ENCODE results near the gene CBFA2T2. TPM values are rescaled to one million over a fixed set of nuclear protein-coding genes. Genes with fewer than 3 reads are reported as not detected.
"Not testable (repeated sequence)": the region's sequence is repeated elsewhere in the genome, so short reads cannot be mapped to it uniquely, and the experiment has no call there.

Gene CBFA2T2
- total RNA-seq, 1 experiment from 2014 or later: 13.1 TPM

GRCh38 chr20:33568868-33569801 lies 79.2 kb downstream of the CBFA2T2 start:
- Histone ChIP-seq H3K27me3 (replicated peaks; ENCODE audit: insufficient read depth, low read depth, low read length, poor library complexity) (no peaks in the 10 kb centered on the region), H3K4me3 (ENCODE audit: low read depth, low read length, poor library complexity, severe bottlenecking) (no peak overlapping the region), H3K27ac (ENCODE audit: low read depth, low read length, poor library complexity, severe bottlenecking) (no peak overlapping the region), H3K9me3 (ENCODE audit: low read depth, low read length, poor library complexity, severe bottlenecking) (no peaks in the 10 kb centered on the region), H3K36me3 (ENCODE audit: insufficient read depth, low read length, poor library complexity, severe bottlenecking) (no peaks in the 10 kb centered on the region), H3K4me1 (ENCODE audit: insufficient read depth, low read length, poor library complexity, severe bottlenecking) (peaks cover 22% of the 10 kb centered on the region)
- intact Hi-C loops (cut with micrococcal nuclease; ENCODE audit: unreplicated experiment): no loop called here
- TF ChIP-seq EZH2 (IDR thresholded peaks at IDR 0.05; ENCODE audit: borderline replicate concordance, low read depth, low read length, poor library complexity, severe bottlenecking) (no peak), CTCF (conservative IDR thresholded peaks at IDR 0.05; ENCODE audit: low read depth, low read length) (no peak)
- no TSS peak for BruUV-seq (replicated peaks)
- no peak for DNase-seq (ENCODE audit: low spot score)
- CTCF ChIA-PET: no interaction called here
- POLR2A ChIA-PET (ENCODE audit: low non-redundant PET): interaction anchor here (0.5 kb wide), 1 partner anchor 32 kb away, joined by 6 read pairs; no protein-coding TSS in a partner anchor

GRCh38 chr20:33569802-33570391 lies 80.0 kb downstream of the CBFA2T2 start:
- no peak overlapping the region for H3K27ac ChIP-seq (ENCODE audit: low read depth, low read length, poor library complexity, severe bottlenecking)
- POLR2A ChIA-PET (ENCODE audit: low non-redundant PET): interaction anchor here (0.6 kb wide), 1 partner anchor 89 kb away, joined by 3 read pairs; no protein-coding TSS in a partner anchor
- intact Hi-C loops (cut with micrococcal nuclease; ENCODE audit: unreplicated experiment): no loop called here

GRCh38 chr20:33570743-33571142 lies 80.8 kb downstream of the CBFA2T2 start:
- BruUV-seq (replicated peaks): no TSS peak
- H3K27me3 ChIP-seq (replicated peaks; ENCODE audit: insufficient read depth, low read depth, low read length, poor library complexity): no peaks in the 10 kb centered on the region
- no peak for DNase-seq (ENCODE audit: low spot score)
- TF ChIP-seq EZH2 (IDR thresholded peaks at IDR 0.05; ENCODE audit: borderline replicate concordance, low read depth, low read length, poor library complexity, severe bottlenecking) (no peak), CTCF (conservative IDR thresholded peaks at IDR 0.05; ENCODE audit: low read depth, low read length) (no peak)
- H3K36me3 ChIP-seq (ENCODE audit: insufficient read depth, low read length, poor library complexity, severe bottlenecking): no peaks in the 10 kb centered on the region
- H3K9me3 ChIP-seq (ENCODE audit: low read depth, low read length, poor library complexity, severe bottlenecking): no peaks in the 10 kb centered on the region
- peaks cover 22% of the 10 kb centered on the region for H3K4me1 ChIP-seq (ENCODE audit: insufficient read depth, low read length, poor library complexity, severe bottlenecking)
- no peak overlapping the region for H3K4me3 ChIP-seq (ENCODE audit: low read depth, low read length, poor library complexity, severe bottlenecking)
- no peak overlapping the region for H3K27ac ChIP-seq (ENCODE audit: low read depth, low read length, poor library complexity, severe bottlenecking)
- CTCF ChIA-PET: no interaction called here
- intact Hi-C loops (cut with micrococcal nuclease; ENCODE audit: unreplicated experiment): no loop called here
- POLR2A ChIA-PET (ENCODE audit: low non-redundant PET): interaction anchor here (0.6 kb wide), 1 partner anchor 89 kb away, joined by 3 read pairs; no protein-coding TSS in a partner anchor

More at GRCh38 chr20:33569802-33570391, 80.0 kb downstream of the CBFA2T2 start:
- H3K4me1 ChIP-seq (ENCODE audit: insufficient read depth, low read length, poor library complexity, severe bottlenecking): peaks cover 22% of the 10 kb centered on the region
- no peaks in the 10 kb centered on the region for H3K27me3 ChIP-seq (replicated peaks; ENCODE audit: insufficient read depth, low read depth, low read length, poor library complexity)
- no peaks in the 10 kb centered on the region for H3K36me3 ChIP-seq (ENCODE audit: insufficient read depth, low read length, poor library complexity, severe bottlenecking)
- CTCF ChIA-PET: no interaction called here
- no peaks in the 10 kb centered on the region for H3K9me3 ChIP-seq (ENCODE audit: low read depth, low read length, poor library complexity, severe bottlenecking)
- TF ChIP-seq EZH2 (IDR thresholded peaks at IDR 0.05; ENCODE audit: borderline replicate concordance, low read depth, low read length, poor library complexity, severe bottlenecking): no peak
- TF ChIP-seq CTCF (conservative IDR thresholded peaks at IDR 0.05; ENCODE audit: low read depth, low read length): no peak
- H3K4me3 ChIP-seq (ENCODE audit: low read depth, low read length, poor library complexity, severe bottlenecking): no peak overlapping the region
- DNase-seq (ENCODE audit: low spot score): no peak
- no TSS peak for BruUV-seq (replicated peaks)

- H3K36me3 ChIP-seq (ENCODE audit: insufficient read depth, low read length, poor library complexity, severe bottlenecking); H3K27me3 ChIP-seq (replicated peaks; ENCODE audit: insufficient read depth, low read depth, low read length, poor library complexity); H3K27ac ChIP-seq (ENCODE audit: low read depth, low read length, poor library complexity, severe bottlenecking); H3K4me3 ChIP-seq (ENCODE audit: low read depth, low read length, poor library complexity, severe bottlenecking); BruUV-seq (replicated peaks); POLR2A ChIA-PET (ENCODE audit: low non-redundant PET); CTCF ChIA-PET; DNase-seq (ENCODE audit: low spot score); H3K9me3 ChIP-seq (ENCODE audit: low read depth, low read length, poor library complexity, severe bottlenecking); intact Hi-C loops (cut with micrococcal nuclease; ENCODE audit: unreplicated experiment): not testable (repeated sequence)
- H3K4me1 ChIP-seq (ENCODE audit: insufficient read depth, low read length, poor library complexity, severe bottlenecking): peaks cover 28% of the 10 kb centered on the region
Observed at GRCh38 chr20:33573268-33573667, 83.4 kb downstream of the CBFA2T2 start.

All from A673 (cell line).